Activated CD8-positive, alpha-beta T cell treated with anti-CD3 and anti-CD28 coated beads for 36 hours (primary cell): ENCODE measurements around the gene CPA1. TPM values are rescaled to one million over a fixed set of nuclear protein-coding genes. Genes with fewer than 3 reads are reported as not detected.

Source experiments
- ATAC-seq: fragments of 200-7000 bp; cut with Tn5 transposase; one replicate; pipeline ENCODE4 v1.10.0; 2021; ENCODE audit warnings: mild to moderate bottlenecking, moderate library complexity
- CTCF ChIA-PET: fragments of 350-600 bp; sonication (Branson Sonifier 250); formaldehyde crosslinking; loops from one replicate; lab custom pipeline; 2021; ENCODE audit warnings: antibody characterized with exemption; lab: Charles Lee
- POLR2A ChIA-PET: fragments of 350-600 bp; sonication (Branson Sonifier 250); formaldehyde crosslinking; loops from one replicate; lab custom pipeline; 2021; ENCODE audit warnings: antibody characterized with exemption; lab: Charles Lee
- DNase-seq: peaks from one replicate; pipeline ENCODE4 v3.0.0-alpha.2; 2020
- H3K27ac Mint-ChIP-seq: one replicate; pipeline ENCODE4 v1.8.0; 2021; ENCODE audit warnings: mild to moderate bottlenecking, mixed read lengths
- H3K27me3 Mint-ChIP-seq: one replicate; pipeline ENCODE4 v1.8.0; 2021; ENCODE audit warnings: mixed read lengths
- H3K36me3 Mint-ChIP-seq: one replicate; pipeline ENCODE4 v1.8.0; 2021; ENCODE audit warnings: low read depth, mixed read lengths
- H3K4me1 Mint-ChIP-seq: one replicate; pipeline ENCODE4 v1.8.0; 2021; ENCODE audit warnings: low read depth, mixed read lengths
- H3K4me3 Mint-ChIP-seq: one replicate; pipeline ENCODE4 v1.8.0; 2021; ENCODE audit warnings: mild to moderate bottlenecking, moderate library complexity, mixed read lengths
- H3K9me3 Mint-ChIP-seq: one replicate; pipeline ENCODE4 v1.8.0; 2021; ENCODE audit warnings: mixed read lengths
- intact Hi-C: fragments of 100-400 bp; cut with micrococcal nuclease; formaldehyde crosslinking; loops from one replicate; pipeline ENCODE4 v1.10.0; 2022
- total RNA-seq, 2 experiments: library from RNA; stranded (reverse); gene quantifications; one replicate each; pipeline ENCODE4 v1.2.3, GENCODE V29; 2021
- TF ChIP-seq, protein P1 (sequence below): fragments of 200-600 bp; IDR thresholded peaks from one replicate; pipeline ENCODE4 v1.8.0; 2022; ENCODE audit warnings: antibody characterized with exemption, mild to moderate bottlenecking

The CPA1 gene
- total RNA-seq, 2 experiments from 2014 or later: not detected

DNA sequence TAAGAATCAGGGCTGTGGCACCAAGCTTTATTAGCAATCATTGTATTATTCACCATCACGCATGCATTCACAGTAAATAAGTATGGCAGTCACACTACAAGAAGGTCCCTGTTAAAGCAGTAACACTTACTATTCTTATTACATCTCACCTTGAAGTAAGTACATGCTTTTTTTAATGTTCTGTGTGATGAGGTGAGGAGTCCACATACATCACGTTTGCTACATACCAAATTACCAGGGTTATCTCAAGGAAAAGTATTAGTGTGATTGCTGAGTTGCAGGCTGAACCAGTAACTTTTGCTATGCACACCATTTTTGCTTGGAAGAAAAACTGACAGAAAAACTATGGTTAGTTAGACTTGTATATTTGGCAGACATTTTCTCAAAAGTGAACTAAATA, 24.7 kb downstream of the CPA1 start:
- Mint-ChIP-seq H3K4me3 (no peak overlapping the region), H3K36me3 (peaks cover 29% of the 10 kb centered on the region), H3K9me3 (no peaks in the 10 kb centered on the region), H3K27ac (no peak overlapping the region), H3K4me1 (peaks cover 11% of the 10 kb centered on the region), H3K27me3 (no peaks in the 10 kb centered on the region)
- ChIA-PET CTCF (no interaction called here), POLR2A (interaction anchor here (1.2 kb wide), 1 partner anchor 19 kb away, joined by 3 read pairs; no protein-coding TSS in a partner anchor)
- no peak for ATAC-seq
- TF ChIP-seq, protein P1, sequence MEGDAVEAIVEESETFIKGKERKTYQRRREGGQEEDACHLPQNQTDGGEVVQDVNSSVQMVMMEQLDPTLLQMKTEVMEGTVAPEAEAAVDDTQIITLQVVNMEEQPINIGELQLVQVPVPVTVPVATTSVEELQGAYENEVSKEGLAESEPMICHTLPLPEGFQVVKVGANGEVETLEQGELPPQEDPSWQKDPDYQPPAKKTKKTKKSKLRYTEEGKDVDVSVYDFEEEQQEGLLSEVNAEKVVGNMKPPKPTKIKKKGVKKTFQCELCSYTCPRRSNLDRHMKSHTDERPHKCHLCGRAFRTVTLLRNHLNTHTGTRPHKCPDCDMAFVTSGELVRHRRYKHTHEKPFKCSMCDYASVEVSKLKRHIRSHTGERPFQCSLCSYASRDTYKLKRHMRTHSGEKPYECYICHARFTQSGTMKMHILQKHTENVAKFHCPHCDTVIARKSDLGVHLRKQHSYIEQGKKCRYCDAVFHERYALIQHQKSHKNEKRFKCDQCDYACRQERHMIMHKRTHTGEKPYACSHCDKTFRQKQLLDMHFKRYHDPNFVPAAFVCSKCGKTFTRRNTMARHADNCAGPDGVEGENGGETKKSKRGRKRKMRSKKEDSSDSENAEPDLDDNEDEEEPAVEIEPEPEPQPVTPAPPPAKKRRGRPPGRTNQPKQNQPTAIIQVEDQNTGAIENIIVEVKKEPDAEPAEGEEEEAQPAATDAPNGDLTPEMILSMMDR: no peak
- no peak for DNase-seq
- intact Hi-C loops: no loop called here

DNA sequence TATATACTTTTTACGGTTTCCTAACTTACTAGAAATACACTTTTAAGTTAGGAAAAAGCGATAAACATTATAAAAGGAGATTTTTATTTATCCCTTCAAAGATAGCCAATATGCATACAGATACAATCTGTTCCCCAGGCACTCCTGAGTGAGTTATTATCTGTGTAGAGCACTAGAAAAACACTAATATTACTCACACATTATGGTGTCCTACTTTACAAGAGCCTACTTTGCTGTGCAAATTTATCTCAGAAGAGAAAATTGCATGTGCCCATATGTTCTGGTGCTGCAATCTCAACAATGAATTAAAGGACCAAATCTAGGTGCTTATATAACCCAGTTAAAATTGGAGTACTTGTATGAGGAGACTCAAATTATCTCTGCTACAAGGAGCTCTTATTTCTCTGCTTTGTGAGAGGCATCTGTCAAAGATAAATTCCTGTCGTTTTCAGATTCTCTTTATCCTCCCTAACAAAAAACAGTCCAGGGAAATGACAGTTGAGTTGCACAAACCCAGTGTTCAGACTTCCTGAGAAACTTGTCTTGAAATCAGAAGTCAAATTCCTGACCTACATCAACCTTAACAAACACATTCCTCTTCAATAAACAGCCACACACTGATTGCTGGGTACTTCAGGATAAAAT, 28.9 kb downstream of the CPA1 start:
- DNase-seq (no peak), ATAC-seq (no peak)
- no peak overlapping the region for H3K4me3 Mint-ChIP-seq
- no peaks in the 10 kb centered on the region for H3K9me3 Mint-ChIP-seq
- TF ChIP-seq, protein P1: no peak
- no peaks in the 10 kb centered on the region for H3K27me3 Mint-ChIP-seq
- intact Hi-C loops: no loop called here
- peaks cover 38% of the 10 kb centered on the region for H3K4me1 Mint-ChIP-seq
- CTCF ChIA-PET: no interaction called here
- POLR2A ChIA-PET: no interaction called here
- no peak overlapping the region for H3K27ac Mint-ChIP-seq
- H3K36me3 Mint-ChIP-seq: peaks cover 27% of the 10 kb centered on the region

DNA sequence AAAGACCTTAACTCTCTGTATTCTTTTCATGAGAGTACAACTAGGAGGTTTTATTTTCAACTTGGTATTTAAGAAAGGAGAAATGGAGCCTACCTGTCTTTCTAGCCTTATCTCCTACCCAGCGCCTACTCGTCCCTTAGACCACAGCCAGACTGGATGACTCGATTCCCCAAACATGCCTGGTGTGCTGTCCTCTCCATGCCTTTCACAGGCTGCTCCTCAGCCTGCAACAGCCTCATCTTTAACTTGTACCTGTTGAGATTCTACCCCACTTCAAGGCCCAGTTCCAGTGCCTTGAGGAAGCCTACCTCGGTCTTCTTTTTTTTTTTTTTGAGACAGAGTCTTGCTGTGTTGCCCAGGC, 29.4 kb downstream of the CPA1 start:
- peaks cover 27% of the 10 kb centered on the region for H3K36me3 Mint-ChIP-seq
- no peak for ATAC-seq
- TF ChIP-seq, protein P1: no peak
- no peak overlapping the region for H3K27ac Mint-ChIP-seq
- intact Hi-C loops: no loop called here
- H3K4me1 Mint-ChIP-seq: peaks cover 42% of the 10 kb centered on the region
- no peaks in the 10 kb centered on the region for H3K9me3 Mint-ChIP-seq
- H3K4me3 Mint-ChIP-seq: no peak overlapping the region
- ChIA-PET CTCF (no interaction called here), POLR2A (no interaction called here)
- no peaks in the 10 kb centered on the region for H3K27me3 Mint-ChIP-seq
- no peak for DNase-seq

DNA sequence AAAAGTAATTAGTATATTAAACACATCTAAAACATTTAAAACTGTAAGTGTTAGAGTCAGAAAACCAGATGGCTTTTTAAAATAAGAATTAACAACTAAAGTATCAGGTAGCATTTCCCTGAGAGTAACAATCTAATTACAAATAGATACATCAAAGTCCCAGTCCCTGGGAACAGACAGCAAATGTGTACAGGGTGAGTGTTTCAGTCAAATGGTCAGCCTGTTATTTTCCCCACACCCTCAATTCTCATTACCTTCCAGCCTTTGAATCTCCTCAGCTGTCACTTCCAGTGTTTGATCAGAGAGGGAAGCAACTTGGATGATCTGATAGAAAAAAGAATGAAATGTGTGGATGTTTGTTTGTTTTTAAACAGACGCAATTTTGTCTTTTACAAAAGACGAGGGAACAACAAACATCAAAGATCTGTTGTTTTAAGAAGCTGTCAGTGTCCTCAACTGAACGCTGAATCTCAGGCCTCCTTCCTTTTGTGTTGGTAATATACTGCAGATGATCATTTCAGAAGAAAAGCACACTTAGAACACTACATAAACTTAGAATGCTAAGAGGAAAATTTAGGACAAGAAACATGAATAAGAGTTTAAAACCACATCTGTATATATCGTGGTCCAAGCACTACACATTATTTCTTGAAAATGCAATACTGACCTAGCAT, 30.7 kb downstream of the CPA1 start:
- ChIA-PET CTCF (interaction anchor here (0.7 to 2.5 kb wide), 4 partner anchors 13 to 327 kb away, joined by 3 to 6 read pairs (median 3); no protein-coding TSS in a partner anchor), POLR2A (interaction anchor here (1.7 kb wide), 1 partner anchor 17 kb away, joined by 6 read pairs; no protein-coding TSS in a partner anchor)
- Mint-ChIP-seq H3K4me1 (peaks cover 54% of the 10 kb centered on the region), H3K4me3 (no peak overlapping the region), H3K36me3 (peaks cover 26% of the 10 kb centered on the region), H3K9me3 (no peaks in the 10 kb centered on the region), H3K27me3 (no peaks in the 10 kb centered on the region), H3K27ac (peak overlapping the region; percentile 42)
- no peak for DNase-seq
- TF ChIP-seq, protein P1: no peak
- intact Hi-C loops: no loop called here
- ATAC-seq: no peak

DNA sequence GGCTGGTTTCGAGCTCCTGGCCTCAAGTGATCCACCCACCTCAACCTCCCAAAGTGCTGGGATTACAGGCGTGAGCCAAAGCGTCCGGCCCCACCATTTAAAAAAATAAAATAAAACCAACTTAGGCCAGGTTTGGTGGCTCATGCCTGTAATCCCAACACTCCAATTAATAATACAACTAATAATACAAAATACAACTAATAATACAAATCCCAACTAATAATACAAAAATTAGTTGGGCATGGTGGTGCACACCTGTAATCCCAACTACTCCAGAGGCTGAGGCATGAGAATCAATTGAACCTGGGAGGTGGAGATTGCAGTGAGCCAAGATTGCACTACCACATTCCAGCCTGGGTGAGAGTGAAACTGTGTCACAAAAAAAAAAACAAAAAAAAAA, 32.9 kb downstream of the CPA1 start:
- Mint-ChIP-seq H3K4me1 (peaks cover 71% of the 10 kb centered on the region), H3K27me3 (no peaks in the 10 kb centered on the region), H3K4me3 (no peak overlapping the region), H3K27ac (no peak overlapping the region), H3K9me3 (no peaks in the 10 kb centered on the region), H3K36me3 (peaks cover 26% of the 10 kb centered on the region)
- ATAC-seq (no peak), DNase-seq (no peak)
- TF ChIP-seq, protein P1: no peak
- CTCF ChIA-PET: no interaction called here
- intact Hi-C loops: no loop called here
- POLR2A ChIA-PET: no interaction called here
